Measurements from ENCODE around the gene HAUS8.

- no peak for TF ChIP-seq POLR2AphosphoS5 (IDR thresholded peaks at IDR 0.05; ENCODE audit: low read depth, low read length)
- no peak for TF ChIP-seq TAF1 (IDR thresholded peaks at IDR 0.05; ENCODE audit: low read depth, low read length)
Measured at GRCh38 chr19:17061691-17062090, 13.6 kb downstream of the HAUS8 start.
